ENCODE data around the gene GRID1. TPM values are rescaled to one million over a fixed set of nuclear protein-coding genes. Genes with fewer than 3 reads are reported as not detected.
A peak's percentile ranks its signal among the peaks of the same experiment; 100 is the strongest.

GRID1 gene
- total RNA-seq, 1 donor: not detected

- no peak for DNase-seq (ENCODE audit: low read depth)
- peak; percentile 11 for TF ChIP-seq CTCF (IDR thresholded peaks at IDR 0.05; ENCODE audit: insufficient read depth, low read length)
- no peak overlapping the region for H3K4me3 ChIP-seq (ENCODE audit: low read depth, low read length)
Measured at GRCh38 chr10:86387178-86387794, 20.7 kb upstream of the GRID1 start.

GRCh38 chr10:86385806-86386205, 19.2 kb upstream of the GRID1 start:
- no peak for DNase-seq (ENCODE audit: low read depth)
- H3K4me3 ChIP-seq (ENCODE audit: low read depth, low read length): no peak overlapping the region
- no peak for TF ChIP-seq CTCF (IDR thresholded peaks at IDR 0.05; ENCODE audit: insufficient read depth, low read length)

- TF ChIP-seq CTCF (IDR thresholded peaks at IDR 0.05; ENCODE audit: insufficient read depth, low read length): peak; percentile 5
- no peak overlapping the region for H3K4me3 ChIP-seq (ENCODE audit: low read depth, low read length)
- no peak for DNase-seq (ENCODE audit: low read depth)
Measured at GRCh38 chr10:86377797-86378146, 11.2 kb upstream of the GRID1 start.

- peak; percentile 43 for DNase-seq (ENCODE audit: low read depth)
- H3K4me3 ChIP-seq (ENCODE audit: low read depth, low read length): peak overlapping the region; percentile 44
- peak; percentile 74 for TF ChIP-seq CTCF (IDR thresholded peaks at IDR 0.05; ENCODE audit: insufficient read depth, low read length)
Measured at GRCh38 chr10:86376852-86377796, 10.5 kb upstream of the GRID1 start.

- H3K4me3 ChIP-seq (ENCODE audit: low read depth, low read length): no peak overlapping the region
- no peak for TF ChIP-seq CTCF (IDR thresholded peaks at IDR 0.05; ENCODE audit: insufficient read depth, low read length)
- DNase-seq (ENCODE audit: low read depth): no peak
Measured at GRCh38 chr10:86376403-86376802, 9.8 kb upstream of the GRID1 start.

GRCh38 chr10:86375204-86375603, 8.6 kb upstream of the GRID1 start:
- no peak for DNase-seq (ENCODE audit: low read depth)
- TF ChIP-seq CTCF (IDR thresholded peaks at IDR 0.05; ENCODE audit: insufficient read depth, low read length): no peak
- no peak overlapping the region for H3K4me3 ChIP-seq (ENCODE audit: low read depth, low read length)

Measured in fibroblast of the aortic adventitia (primary cell).